Astrocyte (in vitro differentiated cells and primary cell): ENCODE results near the gene BCL7A.

Experiments used
- EZH2 ChIP-seq: IDR thresholded peaks from 2 replicates; pipeline ENCODE4 v1.6.1; 2012; ENCODE audit warnings: mild to moderate bottlenecking, low read length, inconsistent platforms; ENCODE audit not compliant: insufficient read depth
- TF ChIP-seq, protein P1 (sequence below): IDR thresholded peaks from 2 replicates; pipeline ENCODE4 v1.5.1; 2011; ENCODE audit warnings: low read depth, mild to moderate bottlenecking, inconsistent platforms, low read length, moderate library complexity; ENCODE audit not compliant: insufficient read depth

- no peak for TF ChIP-seq EZH2
- TF ChIP-seq, protein P1, sequence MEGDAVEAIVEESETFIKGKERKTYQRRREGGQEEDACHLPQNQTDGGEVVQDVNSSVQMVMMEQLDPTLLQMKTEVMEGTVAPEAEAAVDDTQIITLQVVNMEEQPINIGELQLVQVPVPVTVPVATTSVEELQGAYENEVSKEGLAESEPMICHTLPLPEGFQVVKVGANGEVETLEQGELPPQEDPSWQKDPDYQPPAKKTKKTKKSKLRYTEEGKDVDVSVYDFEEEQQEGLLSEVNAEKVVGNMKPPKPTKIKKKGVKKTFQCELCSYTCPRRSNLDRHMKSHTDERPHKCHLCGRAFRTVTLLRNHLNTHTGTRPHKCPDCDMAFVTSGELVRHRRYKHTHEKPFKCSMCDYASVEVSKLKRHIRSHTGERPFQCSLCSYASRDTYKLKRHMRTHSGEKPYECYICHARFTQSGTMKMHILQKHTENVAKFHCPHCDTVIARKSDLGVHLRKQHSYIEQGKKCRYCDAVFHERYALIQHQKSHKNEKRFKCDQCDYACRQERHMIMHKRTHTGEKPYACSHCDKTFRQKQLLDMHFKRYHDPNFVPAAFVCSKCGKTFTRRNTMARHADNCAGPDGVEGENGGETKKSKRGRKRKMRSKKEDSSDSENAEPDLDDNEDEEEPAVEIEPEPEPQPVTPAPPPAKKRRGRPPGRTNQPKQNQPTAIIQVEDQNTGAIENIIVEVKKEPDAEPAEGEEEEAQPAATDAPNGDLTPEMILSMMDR: no peak
These were observed 1.9 kb downstream of the BCL7A start for GRCh38 chr12:122023339-122024131.
